Fibroblast of gingiva (primary cell): ENCODE measurements around the gene WWOX.

Experiments
- DNase-seq: peaks from one replicate; pipeline ENCODE4 v3.0.0-alpha.2; 2011; ENCODE audit warnings: low read depth

WWOX gene

DNA sequence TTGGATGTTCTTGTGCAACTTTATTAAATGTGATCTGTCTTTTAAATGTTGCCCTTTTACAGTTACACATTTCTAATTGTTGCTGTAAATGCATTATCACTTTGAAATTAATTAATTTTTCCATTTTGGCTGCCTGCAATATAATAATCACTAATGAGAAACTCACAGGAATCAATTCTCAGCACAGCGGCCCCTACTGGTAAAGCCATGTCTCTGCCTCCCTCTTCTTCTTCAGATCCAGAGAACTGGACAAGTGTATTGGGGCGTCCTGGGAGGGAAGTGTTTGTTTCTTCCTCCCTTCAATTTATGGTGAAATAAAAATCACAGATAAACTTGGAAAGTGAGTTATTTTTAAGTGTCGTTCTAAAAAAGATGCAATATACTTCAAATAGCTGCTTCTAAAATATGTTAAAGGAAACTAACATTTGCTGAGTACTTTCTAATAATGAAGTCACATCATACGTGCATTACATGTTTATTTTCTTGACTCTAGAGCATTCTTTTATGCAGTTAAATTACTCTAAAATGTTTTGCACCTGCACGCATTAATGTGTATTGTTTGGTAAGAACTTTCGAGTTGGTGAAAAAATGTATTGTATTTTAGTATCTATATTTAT is 338.0 kb downstream of the WWOX start:
- DNase-seq: no peak

DNA sequence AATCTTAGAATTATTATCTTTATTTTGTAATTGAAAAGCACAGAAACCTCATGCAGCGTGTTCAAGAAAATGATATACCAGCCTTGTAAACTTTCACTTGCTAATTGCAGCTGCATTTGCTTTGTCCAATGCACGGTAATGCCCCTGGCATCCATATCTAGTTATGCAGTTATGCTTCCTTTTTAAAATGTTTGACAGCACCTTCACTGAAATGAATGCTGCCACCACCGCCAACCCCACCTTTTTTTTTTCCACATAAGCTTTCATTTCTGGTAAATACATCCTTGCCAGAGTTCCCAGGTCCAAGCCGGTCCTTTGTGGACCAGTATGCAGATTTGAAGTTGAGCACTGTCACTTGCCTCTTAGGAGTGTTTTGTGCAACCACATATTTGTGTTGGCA is 338.8 kb downstream of the WWOX start:
- DNase-seq: no peak

DNA sequence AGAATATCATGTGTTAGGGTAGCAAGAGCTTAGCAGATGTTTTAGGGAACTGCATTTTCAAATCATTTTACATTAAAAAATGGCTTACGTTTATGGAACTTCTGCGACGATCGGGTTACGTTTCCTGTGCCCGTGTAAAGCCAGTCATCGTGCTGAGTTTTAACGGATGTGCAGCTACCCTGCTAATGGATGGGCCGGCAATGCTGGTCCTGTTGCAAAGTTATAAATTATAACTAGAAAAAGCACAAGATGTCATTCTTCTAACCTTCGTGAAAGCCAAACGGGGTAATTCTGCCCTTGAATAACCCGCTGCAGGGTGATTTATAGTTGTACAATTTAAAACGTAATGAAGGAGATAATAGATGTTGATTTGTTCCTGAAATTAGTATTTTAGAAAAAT is 339.2 kb downstream of the WWOX start:
- DNase-seq: no peak

DNA sequence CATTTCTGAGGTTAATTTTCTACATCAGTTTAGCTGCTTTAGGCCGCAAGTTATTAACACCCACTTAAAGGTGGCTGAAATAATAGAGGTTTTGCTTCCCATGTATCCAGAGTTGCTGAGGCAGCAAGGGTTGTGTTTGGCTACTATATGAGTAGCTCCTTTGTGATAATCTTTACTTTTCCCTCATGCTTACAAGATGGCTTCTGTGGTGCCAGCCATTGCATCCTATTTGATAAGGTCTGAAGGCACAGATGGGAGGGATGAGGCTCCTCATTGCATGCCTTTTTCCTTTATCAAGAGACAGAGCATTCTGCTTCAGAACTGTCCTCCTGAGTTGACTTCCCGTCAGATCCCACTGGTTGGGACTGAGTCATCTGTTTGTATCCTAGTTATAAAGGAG is 340.2 kb downstream of the WWOX start:
- no peak for DNase-seq

DNA sequence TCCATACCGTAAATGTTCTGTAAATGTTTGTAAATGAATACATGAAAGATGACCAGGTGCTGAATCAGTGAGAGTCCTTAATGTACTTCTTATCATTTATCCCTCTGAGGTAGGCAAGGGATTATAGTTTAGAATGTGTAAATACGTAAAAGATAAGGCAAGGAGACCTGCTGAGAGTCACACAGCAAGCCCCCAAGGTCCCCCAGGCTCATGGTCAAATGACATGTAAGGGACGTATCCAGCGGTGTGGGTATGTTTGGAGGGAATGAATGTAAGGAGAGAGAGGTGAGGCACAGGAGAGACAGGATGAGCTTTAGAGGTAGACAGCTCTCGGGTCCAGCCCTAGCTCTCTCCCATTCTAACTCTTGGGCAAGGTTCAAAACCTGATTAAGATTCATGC is 341.8 kb downstream of the WWOX start:
- no peak for DNase-seq

DNA sequence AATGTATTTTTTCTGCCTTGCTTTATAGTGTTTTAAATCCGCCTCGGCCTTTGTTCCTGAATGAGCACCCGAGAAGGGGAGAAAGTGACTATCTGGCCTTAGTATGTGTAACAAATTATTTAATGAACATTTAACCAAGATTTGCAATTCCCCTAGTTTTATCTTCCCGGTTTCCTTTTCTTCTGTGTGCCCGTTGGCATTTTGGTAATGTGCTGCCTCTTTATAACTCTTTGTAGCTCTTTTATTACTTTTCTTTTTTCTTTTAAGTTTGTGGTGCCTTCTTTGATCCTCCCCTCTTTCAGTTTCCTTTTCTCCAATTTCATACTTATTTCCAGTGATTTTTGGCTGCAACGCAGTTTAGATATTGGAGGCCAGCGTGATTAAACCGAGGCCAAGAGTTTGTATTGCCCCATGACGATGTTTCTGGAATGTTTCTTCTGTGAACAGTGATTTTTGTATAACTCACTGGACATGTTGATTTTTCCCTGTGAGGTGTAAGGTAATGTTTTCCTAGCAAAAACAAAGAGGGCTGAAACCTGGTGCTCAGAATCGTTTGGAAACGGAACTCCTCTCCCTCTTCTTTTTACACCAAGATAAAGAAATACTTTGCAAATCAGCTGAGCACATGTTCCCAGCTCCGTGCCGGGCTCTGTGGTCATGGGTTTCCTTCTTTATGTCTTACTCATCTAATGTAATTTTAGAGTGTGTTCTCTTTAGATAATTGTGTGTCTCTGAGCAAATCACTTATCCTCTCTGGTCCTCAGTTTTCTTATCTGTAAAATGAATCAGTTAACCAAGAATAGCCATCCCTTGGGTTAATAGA is 344.3 kb downstream of the WWOX start:
- DNase-seq: no peak

DNA sequence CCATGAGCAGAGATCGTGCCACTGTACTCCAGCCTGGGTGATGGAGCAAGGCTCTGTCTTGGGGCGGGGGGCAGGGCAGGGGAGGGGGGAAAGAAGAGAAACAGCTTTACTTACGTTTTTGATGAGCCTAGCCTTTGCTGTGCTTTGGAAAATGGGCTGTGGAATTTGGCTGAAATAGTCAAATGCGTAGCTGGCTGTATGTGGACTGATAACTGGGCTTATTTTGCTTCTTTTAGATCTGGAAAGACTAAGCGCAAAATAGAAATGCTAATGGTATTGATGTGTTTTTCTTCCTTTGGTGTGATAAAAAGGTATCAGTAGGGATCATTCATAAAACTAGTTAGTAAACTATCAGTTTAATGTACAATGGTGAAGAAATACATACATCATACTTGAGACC is 346.4 kb downstream of the WWOX start:
- no peak for DNase-seq

DNA sequence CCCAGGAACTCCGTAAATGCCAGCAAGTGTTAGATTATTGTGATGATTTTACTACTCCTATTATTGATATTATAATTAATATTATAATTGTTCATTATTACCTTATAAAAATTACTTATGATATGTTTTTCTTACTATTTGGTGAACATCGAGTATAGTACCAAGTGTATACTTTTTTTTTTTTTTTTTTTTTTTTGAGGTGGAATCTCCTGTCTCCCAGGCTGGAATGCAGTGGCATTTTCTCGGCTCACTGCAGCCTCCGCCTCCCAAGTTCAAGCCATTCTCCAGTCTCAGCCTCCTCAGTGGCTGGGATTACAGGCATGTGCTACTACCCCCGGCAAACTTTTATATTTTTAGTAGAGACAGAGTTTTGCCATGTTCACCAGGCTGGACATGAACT is 347.0 kb downstream of the WWOX start:
- no peak for DNase-seq

DNA sequence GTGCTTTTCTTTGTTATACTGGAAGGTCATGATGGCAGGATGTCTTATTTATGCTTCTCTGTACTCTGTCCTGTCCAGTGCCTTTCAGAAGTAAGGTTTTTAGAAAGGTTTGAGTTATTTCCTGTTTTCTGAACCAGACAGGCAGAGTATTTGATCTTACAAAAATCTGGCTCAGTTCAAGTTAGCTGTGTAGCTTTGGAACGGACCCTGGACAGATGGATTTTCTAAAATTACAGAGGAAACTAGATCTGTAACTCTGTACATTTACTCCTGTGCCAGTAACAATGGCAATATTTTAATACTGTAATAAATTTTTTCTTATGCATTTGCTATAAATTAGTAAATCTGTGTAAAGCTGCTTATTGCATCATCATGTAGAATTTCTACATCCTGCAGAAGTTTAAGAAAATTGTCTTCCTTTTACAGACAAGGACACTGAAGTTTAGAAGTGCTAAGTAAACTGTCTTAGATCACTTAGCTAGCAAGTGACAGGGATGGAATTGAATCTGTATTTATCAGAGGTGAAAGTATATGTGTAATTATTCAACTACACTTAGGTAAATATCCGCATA is 347.6 kb downstream of the WWOX start:
- no peak for DNase-seq

DNA sequence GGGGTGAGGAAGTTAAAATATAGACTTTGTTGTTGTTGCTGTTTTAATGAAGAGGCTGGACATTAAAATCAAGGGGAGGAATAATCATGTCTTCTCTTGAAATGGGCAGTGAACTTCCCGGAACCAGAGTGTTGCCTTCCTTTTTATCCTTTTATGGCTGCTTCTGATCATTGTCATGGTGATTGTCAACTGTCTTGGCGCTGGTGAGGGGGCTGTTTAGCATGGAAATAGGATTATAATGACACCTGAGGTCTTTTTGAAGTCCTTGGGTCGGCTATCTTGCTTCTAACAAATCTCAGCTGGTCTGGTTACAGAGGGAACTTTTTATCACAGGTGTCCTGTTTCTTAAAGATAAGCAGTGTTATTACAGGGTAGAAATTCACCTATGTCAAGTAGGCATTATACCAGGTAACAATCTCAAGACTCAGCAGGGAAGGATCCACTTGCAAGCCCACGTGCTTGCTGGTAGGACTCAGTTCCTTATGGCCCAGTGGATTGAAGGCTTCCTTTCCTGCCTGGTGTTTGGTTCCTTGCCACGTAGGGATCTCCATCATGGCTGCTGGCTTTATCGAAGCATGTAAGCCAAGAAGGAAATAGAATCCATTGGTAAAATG is 349.3 kb downstream of the WWOX start:
- no peak for DNase-seq

DNA sequence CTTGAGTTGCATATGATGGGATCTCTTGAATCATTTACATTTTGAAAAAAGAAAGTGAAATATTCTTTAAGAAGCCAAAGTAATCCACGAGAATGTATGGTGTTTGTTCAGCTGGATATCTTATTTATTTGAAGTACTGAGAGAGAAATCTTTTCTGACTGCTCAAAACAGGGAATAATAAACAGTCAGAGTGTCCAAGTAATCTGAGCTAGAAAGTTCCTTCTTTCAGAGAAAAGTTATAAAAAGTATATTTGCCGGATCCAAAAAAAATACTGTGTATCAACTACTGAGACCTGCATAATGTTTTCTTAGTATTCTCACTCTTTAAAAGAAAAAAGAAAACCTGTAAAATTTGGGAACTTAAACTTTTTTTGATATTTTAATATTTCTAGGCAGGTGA is 350.8 kb downstream of the WWOX start:
- DNase-seq: no peak

DNA sequence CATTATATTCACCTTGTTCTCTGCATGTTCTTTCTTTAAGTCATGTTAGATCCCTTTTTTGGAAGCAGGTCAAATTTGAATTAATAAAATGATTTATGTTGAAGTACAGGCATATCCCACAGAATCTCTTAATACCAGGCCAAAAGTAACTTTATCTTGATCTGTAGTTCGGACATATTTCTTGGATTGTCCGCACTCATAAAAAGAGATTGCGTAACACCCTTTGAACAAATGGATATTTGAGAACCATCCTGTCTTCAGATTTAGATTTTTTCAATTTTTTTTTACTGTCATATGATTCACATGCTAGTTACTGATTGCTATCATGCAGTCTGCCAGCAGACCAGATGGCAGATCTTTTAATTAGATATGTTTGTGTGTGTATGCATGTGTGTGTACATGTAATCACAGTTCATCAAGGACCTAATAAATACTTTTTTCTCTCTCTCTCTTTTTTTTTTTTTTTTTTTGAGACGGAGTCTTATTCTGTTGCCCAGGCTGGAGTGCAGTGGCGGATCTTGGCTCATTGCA is 352.6 kb downstream of the WWOX start:
- no peak for DNase-seq

DNA sequence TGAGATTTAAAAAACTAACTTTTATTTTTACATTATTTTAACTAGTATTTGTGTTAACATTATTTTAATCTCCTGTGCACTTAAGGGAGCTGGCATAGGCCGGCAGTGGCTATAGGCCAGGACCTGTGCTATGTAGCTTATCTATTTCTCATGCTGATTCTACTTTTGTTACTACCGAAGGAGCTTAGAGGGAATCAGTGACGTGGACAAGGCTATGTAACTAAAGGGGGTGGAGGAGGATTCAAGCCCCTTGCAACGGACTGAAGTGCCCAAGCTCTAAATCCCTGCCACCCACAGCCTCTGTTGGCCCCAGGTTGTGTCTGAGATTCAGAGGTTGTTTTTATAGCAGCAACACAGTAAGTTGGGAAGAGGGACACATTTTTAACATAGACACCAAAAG is 356.4 kb downstream of the WWOX start:
- DNase-seq: no peak

DNA sequence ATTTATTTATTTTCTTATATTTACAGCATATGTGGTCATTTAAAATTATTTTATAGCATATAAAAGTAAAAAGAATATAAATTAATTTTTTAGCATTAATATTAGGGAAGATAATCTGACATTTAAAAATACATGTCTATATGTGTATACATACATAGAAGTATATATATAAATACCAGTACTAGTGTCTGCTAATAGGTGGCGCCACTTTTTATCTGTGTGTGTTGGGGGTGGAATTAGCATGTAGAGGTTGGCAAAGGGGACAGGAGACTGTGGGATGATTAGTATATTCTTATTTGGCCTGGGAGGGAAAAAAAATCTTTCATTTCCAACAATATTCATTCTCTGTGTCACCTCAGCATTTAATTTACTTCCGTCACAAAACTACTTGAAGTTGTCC is 359.1 kb downstream of the WWOX start:
- no peak for DNase-seq

DNA sequence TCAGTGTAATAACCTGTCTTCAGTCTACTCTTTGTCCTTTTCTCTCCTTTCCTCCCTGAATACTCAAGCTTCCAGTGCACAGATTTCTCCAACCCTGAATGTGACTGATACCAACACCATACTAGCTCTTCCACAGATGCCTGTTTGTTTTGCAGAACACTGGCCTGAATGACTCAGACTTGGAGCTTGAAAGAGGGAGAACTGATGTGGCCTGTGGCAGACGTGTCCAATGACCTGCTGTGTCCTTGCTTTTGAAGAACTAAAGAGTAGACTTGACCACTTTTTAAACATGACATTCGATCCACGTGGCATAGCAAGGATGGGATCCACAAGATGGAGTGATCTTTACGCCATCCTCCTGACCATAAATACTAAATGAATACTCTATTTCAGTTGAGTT is 361.0 kb downstream of the WWOX start:
- DNase-seq: no peak

DNA sequence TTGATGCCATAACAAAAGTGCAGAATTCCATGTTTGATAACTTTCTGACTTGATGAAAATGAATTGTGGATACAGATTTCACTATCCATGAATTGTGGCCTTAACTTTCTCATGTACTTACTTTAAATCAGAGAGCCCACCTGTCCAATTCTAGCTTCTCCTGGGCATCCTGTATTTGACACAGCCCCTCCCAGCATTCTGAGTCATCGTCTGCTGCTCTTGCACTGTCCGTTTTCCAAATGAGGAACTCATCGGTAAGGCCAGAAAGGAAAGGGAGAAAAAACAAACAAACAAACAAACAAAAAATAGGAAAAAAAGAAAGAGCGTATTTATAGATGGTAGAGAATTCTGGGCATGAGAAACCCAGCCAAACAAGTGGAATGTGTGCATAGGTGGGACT is 361.6 kb downstream of the WWOX start:
- no peak for DNase-seq

DNA sequence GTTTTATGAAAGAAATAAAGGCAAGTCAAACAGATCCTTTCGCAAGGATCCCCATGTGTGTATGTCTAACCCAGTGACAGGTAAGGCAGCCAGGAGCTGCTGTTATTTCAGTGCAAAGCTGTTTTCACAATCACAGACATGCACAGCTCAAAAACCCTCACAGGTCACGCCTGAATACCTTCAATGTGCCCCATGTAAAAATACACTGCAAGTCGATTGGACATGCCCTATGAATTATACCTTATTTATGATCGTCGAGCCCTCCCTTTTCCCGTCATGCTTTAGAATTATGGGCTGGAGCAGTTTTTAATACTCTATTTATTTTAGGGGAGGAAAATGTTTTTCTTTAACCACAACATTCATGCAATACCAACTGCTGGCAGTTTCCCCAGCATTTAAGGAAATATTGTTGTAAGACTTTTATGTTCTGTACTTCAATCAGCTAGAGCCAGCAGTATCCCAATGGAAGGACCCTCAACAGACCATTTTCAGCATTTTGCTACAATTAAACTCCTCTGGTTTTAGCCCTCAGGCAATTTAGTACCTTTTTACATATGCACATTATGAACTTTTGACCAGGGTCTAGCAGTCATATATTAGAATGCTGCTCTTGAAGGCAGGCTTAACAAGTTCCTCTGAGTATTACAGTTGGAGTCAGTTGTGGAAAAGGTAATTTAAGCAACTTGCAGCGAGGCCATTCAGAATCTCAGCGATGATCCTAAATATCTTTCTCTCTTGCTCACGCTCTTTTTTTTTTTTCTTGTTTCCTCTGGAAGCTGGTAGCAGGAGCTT is 362.2 kb downstream of the WWOX start:
- DNase-seq: peak; percentile 3

DNA sequence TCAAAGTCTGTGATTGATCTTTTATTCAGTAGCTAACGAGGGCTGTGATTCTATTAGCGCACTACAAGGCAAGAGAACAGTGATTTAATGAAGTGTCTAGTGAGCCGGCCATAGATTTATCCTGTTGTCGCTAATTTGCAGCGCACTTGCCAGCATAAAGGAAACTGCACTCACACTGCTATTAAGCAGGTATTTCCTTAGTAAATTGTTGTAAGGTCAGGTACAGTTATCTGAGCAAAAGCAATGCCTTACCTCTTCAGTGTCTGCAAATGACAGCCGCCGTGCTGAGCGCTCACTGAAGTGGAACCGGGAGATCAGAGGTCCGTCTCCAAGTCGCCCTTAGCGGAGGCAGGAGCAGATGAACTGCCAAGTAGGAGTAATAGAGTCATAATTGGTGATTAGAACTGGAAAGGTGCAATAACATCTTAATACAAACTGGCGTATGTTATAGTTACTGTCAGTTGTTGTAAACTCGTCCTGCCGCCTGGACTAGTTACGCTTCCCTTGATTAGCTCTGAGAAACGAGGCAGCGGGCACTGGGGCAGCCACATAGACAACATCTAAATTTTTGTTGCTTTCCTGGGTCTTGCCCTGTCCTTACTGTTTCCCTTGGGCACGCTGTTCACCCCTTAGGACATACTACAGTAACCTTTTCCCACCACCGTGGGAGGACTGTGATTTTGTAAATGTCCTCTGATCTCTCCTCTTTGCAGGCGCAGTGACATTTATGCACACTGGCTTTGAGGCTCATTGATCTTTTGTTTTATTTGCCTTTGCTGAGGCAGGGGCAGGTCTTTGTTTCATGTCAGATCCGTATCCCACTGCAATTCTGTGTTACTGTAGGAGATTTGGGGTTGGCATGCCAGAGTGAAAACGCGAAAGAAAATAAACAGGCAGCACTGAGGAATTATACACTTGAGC is 363.1 kb downstream of the WWOX start:
- no peak for DNase-seq

DNA sequence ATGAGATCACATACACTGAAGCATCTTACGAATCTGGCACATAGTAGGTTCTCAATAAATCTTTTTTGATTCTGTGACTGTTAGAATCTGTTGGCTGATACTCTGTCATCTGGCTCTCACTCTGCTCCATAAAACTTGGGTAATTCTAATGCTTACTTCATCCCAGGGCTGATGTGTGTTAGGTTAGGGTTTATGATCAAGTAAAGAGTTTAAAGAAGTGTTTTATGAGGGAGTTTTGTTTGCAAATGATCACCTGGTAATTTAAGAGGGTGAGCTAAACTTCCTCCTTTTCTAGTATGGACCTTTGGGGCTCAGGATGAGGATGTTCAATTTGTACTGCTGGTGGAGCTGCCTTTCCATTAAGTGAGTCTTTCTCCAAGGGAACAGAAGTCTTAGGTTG is 364.1 kb downstream of the WWOX start:
- no peak for DNase-seq

DNA sequence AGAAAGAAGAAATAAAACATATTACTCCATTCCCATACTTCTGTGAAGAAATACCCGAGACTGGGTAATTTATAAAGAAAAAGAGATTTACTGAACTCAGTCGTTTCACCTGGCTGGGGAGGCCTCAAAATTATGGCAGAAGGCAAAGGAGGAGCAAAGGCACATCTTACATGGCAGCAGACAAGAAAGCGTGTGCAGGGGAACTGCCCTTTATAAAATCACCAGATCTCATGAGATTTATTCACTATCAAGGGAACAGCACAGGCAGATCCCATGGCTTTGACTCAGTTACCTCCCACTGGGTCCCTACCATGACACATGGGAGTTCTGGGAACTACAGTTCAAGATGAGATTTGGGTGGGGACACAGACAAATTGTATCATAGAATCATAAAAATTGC is 365.4 kb downstream of the WWOX start:
- no peak for DNase-seq

DNA sequence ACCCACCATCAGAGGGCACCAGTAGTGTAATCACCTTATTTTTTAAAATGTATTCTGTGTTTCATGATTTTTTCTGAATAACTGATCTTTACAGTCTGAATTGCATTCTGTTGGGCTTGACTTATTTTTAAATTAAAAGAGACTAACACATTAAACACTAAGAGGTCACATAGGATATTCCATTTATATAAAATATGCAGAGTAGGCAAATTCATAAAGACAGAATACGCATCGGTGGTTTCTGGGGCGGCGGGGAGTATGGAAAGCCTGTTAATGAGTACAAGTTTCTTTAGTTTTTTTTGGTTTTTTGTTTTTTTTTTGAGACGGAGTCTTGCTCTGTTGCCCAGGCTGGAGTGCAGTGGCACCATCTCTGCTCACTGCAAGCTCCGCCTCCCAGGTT is 366.3 kb downstream of the WWOX start:
- no peak for DNase-seq
